Suppressor macrophage treated with lipopolysaccharide for 1 hour (primary cell): ENCODE measurements around the gene PTPRN2.

Source experiments
- DNase-seq, 3 donors: peaks; one replicate each; pipeline ENCODE4 v3.0.0-alpha.2; 2020 to 2022

The PTPRN2 gene

DNA sequence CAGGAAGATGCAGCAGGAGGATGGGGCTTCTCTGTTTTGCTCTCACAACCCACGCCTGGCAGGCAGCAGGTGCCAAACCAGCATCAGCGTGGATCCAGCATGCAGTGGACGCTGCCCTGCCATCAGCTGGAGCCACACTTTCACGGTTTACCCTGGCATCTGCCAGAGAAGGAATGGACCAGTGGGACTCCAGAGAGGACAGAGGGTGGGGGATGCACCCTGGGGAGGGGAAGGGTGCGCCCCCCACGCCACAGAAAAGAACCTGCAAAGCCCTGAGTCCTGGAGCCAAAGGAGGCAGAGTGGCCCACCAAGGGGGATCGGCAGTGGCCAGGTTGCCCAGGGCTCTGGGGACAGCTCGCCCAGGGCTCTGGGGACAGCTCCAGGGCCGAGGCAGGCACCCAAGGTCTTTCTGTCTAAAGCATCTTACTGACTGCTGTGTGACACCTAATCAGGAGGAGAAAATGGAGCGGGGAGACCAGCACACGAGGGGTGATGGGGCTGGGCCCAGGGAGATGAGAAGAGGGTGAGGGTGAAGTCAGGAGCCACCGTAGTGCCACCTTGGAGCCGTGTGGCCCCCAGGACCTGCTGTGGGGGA is 1025.7 kb downstream of the PTPRN2 start:
- no peak for DNase-seq

GRCh38 chr7:157561523-157561785 is 1026.2 kb downstream of the PTPRN2 start:
- DNase-seq, result no peak

- DNase-seq, result no peak
Observed at GRCh38 chr7:157560710-157561522, 1026.7 kb downstream of the PTPRN2 start.

GRCh38 chr7:157560258-157560654 is 1027.4 kb downstream of the PTPRN2 start:
- DNase-seq, result no peak

- DNase-seq, result no peak
Observed at GRCh38 chr7:157559596-157560257, 1027.9 kb downstream of the PTPRN2 start.

- no peak for DNase-seq
Observed at GRCh38 chr7:157558875-157559595, 1028.6 kb downstream of the PTPRN2 start.

GRCh38 chr7:157558516-157558874 is 1029.1 kb downstream of the PTPRN2 start:
- DNase-seq, result no peak

DNA sequence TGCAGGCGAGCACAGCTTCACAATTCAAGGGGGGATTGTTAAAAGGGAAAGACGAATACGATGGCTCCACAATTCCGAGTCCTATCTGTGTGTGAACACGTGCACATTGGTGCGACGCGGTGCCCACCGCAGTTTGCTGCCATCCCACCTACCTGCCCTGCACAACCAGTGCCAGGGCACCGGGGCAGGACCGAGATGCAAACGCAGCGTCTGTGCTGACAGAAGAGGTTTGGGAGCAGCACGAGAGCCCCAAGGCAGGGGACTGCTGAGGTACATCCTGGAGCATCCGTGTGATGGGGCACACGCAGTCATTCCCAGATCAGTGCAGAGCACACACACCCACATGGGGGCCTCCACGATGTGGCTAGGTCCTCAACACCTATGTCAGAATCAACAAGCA is 1029.6 kb downstream of the PTPRN2 start:
- no peak for DNase-seq

- DNase-seq, result no peak
Observed at GRCh38 chr7:157557263-157557662, 1030.4 kb downstream of the PTPRN2 start.

DNA sequence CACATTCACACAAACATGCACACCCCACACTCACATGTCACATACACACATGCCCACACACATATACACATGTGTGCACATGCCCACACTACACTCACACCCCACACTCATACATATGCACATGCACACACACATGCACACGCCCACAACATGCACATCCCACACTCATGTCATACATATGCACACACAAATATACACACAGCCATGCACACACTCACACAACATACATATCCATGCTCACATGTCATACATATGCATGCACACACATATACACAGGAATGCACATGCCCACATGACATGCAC is 1031.0 kb downstream of the PTPRN2 start:
- no peak for DNase-seq

- no peak for DNase-seq
Observed at GRCh38 chr7:157555944-157556641, 1031.5 kb downstream of the PTPRN2 start.

GRCh38 chr7:157555313-157555712 is 1032.3 kb downstream of the PTPRN2 start:
- DNase-seq, result no peak

DNA sequence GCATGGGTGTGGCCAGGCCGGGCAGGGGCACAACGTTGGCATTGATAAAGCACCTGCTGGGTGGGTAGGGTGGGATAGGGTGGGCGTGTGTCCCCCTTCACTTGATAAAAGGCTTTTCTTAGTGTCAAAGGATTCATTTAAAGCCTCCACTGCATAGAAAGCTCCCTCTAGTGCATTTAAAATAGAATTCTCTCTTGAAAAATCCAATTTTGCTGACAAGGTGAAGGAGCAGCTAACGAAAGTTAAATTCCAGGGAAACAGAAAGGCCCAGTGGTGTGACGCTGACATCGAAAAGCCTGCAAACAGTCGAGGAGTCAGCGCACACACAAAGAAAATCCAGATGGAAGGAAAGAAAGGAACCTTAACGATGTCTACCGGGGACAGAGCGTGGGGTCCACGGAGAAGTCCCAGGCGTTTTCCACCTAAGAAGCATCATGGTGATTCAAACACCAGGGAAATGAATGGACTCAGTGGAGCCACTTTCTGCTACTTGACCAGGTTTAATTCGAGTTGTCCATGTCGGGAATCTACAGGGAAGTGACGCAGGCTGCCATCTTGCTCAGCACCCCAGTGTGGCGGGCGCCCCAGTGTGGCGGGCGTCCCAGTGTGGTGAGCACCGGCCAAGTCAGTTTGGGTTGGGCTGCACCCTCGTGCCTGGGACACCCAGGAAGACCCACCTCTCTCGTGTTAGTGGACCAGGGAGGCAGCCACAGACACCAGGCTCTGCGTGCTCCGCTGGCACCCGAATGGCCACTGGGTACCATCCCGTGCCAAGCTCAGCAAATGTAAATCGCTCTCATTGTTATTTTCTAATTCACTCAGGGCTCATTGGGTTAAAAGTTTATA is 1033.0 kb downstream of the PTPRN2 start:
- DNase-seq, result no peak

GRCh38 chr7:157553256-157553655 is 1034.4 kb downstream of the PTPRN2 start:
- no peak for DNase-seq

- no peak for DNase-seq
Observed at GRCh38 chr7:157552295-157552993, 1035.2 kb downstream of the PTPRN2 start.

- DNase-seq, result no peak
Observed at GRCh38 chr7:157551325-157552070, 1036.1 kb downstream of the PTPRN2 start.

DNA sequence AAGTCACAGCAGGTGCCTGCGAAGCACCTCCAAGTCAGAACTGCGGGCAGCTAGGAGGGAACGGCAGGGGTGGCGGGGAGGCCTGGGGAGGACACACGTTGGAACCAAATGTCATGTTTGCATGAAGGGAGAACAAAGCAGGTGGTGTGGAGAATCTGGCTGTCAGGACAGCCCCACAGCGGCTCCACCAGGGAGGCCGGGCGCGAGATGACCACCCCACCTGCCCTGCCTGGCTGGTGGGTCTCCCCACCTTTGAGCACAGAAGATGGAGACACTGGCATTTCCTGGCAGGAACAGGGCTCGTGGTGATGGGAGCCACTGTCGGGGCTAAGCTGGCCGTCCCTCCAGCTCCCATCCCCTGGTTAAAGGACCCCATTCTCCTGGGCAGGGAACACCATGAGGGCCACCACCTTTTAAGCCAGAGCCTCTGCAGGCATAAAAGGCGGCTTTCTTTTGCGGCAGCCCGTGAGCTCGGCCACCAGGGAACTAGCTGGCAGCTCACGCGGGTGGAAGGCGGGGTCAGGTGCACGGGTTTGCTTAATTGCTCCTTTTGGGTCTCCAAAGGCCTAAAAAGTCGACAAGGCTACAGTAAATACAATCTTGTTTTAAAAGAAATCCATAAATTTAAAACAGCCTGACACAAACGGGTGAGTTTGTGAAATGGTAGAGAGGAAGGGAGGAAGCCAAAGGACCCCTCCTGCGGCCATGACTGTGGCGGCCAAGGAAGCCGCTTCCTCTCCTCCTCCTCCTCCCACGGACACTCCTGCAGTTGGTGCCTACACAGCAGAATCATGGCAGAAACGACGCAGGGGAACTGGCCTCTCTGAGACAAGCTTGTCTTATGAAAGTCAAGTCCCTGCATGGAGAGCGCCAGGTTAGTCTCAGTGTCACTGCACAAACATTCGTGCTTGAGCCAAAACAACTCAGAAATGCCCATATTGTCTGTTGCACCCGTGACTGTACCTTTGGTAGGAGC is 1037.0 kb downstream of the PTPRN2 start:
- no peak for DNase-seq

- DNase-seq, result no peak
Observed at GRCh38 chr7:157549612-157550299, 1037.9 kb downstream of the PTPRN2 start.

DNA sequence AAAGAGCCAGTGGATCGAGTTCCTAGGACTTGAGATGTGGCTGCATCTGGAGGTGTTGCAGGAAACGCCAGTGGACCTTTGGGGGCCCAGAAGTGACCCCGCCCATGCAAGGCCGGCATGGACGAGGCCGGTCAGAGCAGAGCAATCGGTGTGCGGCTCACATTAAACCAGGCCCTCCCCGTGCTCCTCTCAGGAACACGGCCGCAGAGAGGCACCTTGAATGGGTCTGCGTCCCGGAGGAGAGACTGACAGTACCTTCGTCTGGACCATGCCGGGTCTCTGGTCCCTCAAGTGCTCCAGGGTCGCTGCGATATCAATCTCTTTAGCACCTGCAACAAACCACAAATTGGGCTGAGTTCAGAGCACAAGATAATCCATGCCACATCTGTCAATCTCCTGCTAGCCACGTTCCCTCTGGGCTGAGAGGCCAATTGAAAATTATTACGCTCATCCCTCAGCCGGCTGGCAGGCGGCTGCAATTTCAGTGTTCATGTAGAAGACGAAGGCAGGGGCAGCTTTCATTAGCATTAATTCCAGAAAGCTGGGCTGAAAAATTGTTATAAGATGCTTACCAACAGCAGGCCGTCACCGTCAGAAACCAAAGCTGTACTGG is 1038.8 kb downstream of the PTPRN2 start:
- DNase-seq, result no peak
